Astrocyte (in vitro differentiated cells and primary cell): Measurements from ENCODE around the gene CA12. TPM values are rescaled to one million over a fixed set of nuclear protein-coding genes. Genes with fewer than 3 reads are reported as not detected.

ENCODE experiments used
- DNase-seq: peaks from one replicate; pipeline ENCODE4 v3.0.0-alpha.2; 2010; ENCODE audit warnings: low read depth
- FAIRE-seq: peaks from 2 replicates; lab custom pipeline; 2011; peaks lifted over from hg19 to GRCh38; lab: Jason Lieb, UNC
- H2AFZ ChIP-seq: 2 replicates; pipeline ENCODE4 v1.6.0; 2012; ENCODE audit warnings: low read depth, low read length, inconsistent platforms
- H3K27ac ChIP-seq: 2 replicates; pipeline ENCODE4 v1.5.1; 2011; ENCODE audit warnings: low read depth, low read length, inconsistent platforms
- H3K27me3 ChIP-seq: 2 replicates; pipeline ENCODE4 v1.6.0; 2011; ENCODE audit warnings: low read length, inconsistent platforms; ENCODE audit not compliant: insufficient read depth
- H3K36me3 ChIP-seq: 2 replicates; pipeline ENCODE4 v1.5.1; 2011; ENCODE audit warnings: low read length, inconsistent platforms; ENCODE audit not compliant: insufficient read depth
- H3K4me1 ChIP-seq: 2 replicates; pipeline ENCODE4 v1.5.1; 2011; ENCODE audit warnings: low read length, inconsistent platforms; ENCODE audit not compliant: insufficient read depth
- H3K4me2 ChIP-seq: 2 replicates; pipeline ENCODE4 v1.6.0; 2012; ENCODE audit warnings: low read length, inconsistent platforms
- H3K4me3 ChIP-seq: 2 replicates; pipeline ENCODE4 v1.5.1; 2011; ENCODE audit warnings: low read depth, mild to moderate bottlenecking, low read length, inconsistent platforms; ENCODE audit not compliant: insufficient read depth
- H3K79me2 ChIP-seq: 2 replicates; pipeline ENCODE4 v1.6.0; 2012; ENCODE audit warnings: mild to moderate bottlenecking, low read length, inconsistent platforms; ENCODE audit not compliant: insufficient read depth
- H3K9ac ChIP-seq: 2 replicates; pipeline ENCODE4 v1.6.0; 2012; ENCODE audit warnings: mild to moderate bottlenecking, low read length, inconsistent platforms
- H3K9me3 ChIP-seq: 2 replicates; pipeline ENCODE4 v1.5.1; 2012; ENCODE audit warnings: low read depth, mild to moderate bottlenecking, low read length, inconsistent platforms; ENCODE audit not compliant: insufficient read depth
- H4K20me1 ChIP-seq: 2 replicates; pipeline ENCODE4 v1.6.0; 2012; ENCODE audit warnings: low read length, inconsistent platforms; ENCODE audit not compliant: insufficient read depth
- H3K27ac Mint-ChIP-seq: one replicate; pipeline ENCODE4 v1.8.0; 2021; ENCODE audit warnings: mild to moderate bottlenecking, mixed read lengths; ENCODE audit not compliant: unreplicated experiment
- H3K27me3 Mint-ChIP-seq: one replicate; pipeline ENCODE4 v1.8.0; 2021; ENCODE audit warnings: low read depth, mixed read lengths; ENCODE audit not compliant: unreplicated experiment
- H3K36me3 Mint-ChIP-seq: one replicate; pipeline ENCODE4 v1.8.0; 2021; ENCODE audit warnings: low read depth, mixed read lengths; ENCODE audit not compliant: unreplicated experiment
- H3K4me1 Mint-ChIP-seq: one replicate; pipeline ENCODE4 v1.8.0; 2021; ENCODE audit warnings: low read depth, mixed read lengths; ENCODE audit not compliant: unreplicated experiment
- H3K4me3 Mint-ChIP-seq: one replicate; pipeline ENCODE4 v1.8.0; 2021; ENCODE audit warnings: mild to moderate bottlenecking, moderate library complexity, mixed read lengths; ENCODE audit not compliant: unreplicated experiment
- H3K9me3 Mint-ChIP-seq: one replicate; pipeline ENCODE4 v1.8.0; 2021; ENCODE audit warnings: mild to moderate bottlenecking, mixed read lengths; ENCODE audit not compliant: unreplicated experiment
- CTCF ChIP-seq: IDR thresholded peaks from 2 replicates; pipeline ENCODE4 v1.5.1; 2011; ENCODE audit warnings: low read depth, mild to moderate bottlenecking, inconsistent platforms, low read length, moderate library complexity; ENCODE audit not compliant: insufficient read depth
- EZH2 ChIP-seq: IDR thresholded peaks from 2 replicates; pipeline ENCODE4 v1.6.1; 2012; ENCODE audit warnings: mild to moderate bottlenecking, low read length, inconsistent platforms; ENCODE audit not compliant: insufficient read depth
- total RNA-seq: library from RNA; stranded (reverse); gene quantifications from 2 replicates; pipeline ENCODE4 v1.2.1, GENCODE V29; 2021

CA12 gene
- total RNA-seq, 1 donor from 2014 or later: 0.54 TPM

DNA sequence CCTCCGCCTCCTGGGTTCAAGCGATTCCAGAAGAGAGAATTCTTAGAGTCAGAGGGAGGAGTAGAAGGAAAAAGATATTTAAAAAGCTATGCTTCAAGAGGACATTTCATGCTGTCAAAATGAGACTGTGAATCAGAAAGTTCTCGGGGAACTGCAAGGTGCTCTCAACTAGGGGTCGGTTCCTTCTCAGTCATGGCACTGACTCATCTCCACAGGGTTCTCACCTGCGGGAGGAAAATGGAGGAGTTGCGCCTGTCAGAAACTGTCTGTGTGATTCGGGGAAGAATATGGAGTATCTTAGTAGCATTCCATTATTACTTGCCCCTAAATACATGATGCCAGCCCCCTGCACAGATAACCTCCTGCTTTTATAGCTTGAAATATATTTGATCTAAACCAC is 56.9 kb downstream of the CA12 start:
- Mint-ChIP-seq H3K4me3 (no peak overlapping the region), H3K9me3 (no peaks in the 10 kb centered on the region), H3K27me3 (peaks cover 34% of the 10 kb centered on the region), H3K36me3 (no peaks in the 10 kb centered on the region), H3K27ac (no peak overlapping the region), H3K4me1 (no peaks in the 10 kb centered on the region)
- H3K9ac ChIP-seq: no peak overlapping the region
- H3K9me3 ChIP-seq: no peaks in the 10 kb centered on the region
- no peak overlapping the region for H2AFZ ChIP-seq
- H3K4me2 ChIP-seq: no peak overlapping the region
- TF ChIP-seq CTCF: no peak
- no peak for TF ChIP-seq EZH2
- no peaks in the 10 kb centered on the region for H4K20me1 ChIP-seq
- H3K27ac ChIP-seq: no peak overlapping the region
- H3K27me3 ChIP-seq: no peaks in the 10 kb centered on the region
- H3K36me3 ChIP-seq: peaks cover 5% of the 10 kb centered on the region
- DNase-seq (no peak), FAIRE-seq (no peak)
- peaks cover 5% of the 10 kb centered on the region for H3K4me1 ChIP-seq
- no peaks in the 10 kb centered on the region for H3K79me2 ChIP-seq
- no peak overlapping the region for H3K4me3 ChIP-seq

DNA sequence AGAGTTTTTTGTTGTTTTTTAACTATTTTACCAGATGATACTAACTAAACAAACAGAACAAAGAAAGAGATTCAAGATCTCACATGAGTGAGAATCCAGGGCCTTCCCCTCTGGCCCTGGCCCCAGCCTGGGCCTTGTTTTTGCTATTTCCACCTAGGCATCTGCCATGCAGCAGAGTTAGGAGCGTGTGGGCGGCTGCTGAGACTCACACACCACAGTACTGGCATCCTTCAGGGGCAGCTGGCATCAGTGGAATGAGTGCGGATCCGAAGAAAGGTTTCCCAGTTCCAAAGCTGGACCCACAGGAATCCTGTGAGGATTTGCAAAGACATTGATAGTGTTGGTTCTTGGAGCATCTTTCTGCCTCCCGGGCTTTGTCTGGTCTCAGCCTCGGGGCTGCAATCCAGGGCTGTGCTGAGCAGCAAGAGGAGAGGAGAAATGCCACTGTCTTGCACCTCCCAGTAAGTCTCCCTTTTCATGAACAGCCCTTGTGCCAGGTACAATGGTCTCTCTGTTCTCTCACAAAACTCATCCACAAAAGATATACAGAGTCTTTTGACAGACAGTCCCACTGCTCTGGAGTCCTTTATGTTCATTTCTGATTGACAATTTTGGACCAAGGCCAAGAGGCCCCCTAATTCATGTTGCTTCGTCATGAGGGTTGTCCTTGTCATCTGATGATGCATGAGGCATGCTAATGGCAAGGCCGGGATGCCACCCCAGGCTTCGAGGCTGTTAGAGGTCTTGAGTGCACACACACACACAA is 57.7 kb downstream of the CA12 start:
- Mint-ChIP-seq H3K36me3 (no peaks in the 10 kb centered on the region), H3K9me3 (no peaks in the 10 kb centered on the region), H3K4me1 (no peaks in the 10 kb centered on the region), H3K4me3 (no peak overlapping the region), H3K27me3 (peaks cover 26% of the 10 kb centered on the region), H3K27ac (no peak overlapping the region)
- peaks cover 5% of the 10 kb centered on the region for H3K4me1 ChIP-seq
- H3K9me3 ChIP-seq: no peaks in the 10 kb centered on the region
- FAIRE-seq: no peak
- H3K36me3 ChIP-seq: peaks cover 5% of the 10 kb centered on the region
- no peaks in the 10 kb centered on the region for H3K27me3 ChIP-seq
- no peak overlapping the region for H3K4me3 ChIP-seq
- DNase-seq: no peak
- H3K9ac ChIP-seq: no peak overlapping the region
- H3K27ac ChIP-seq: no peak overlapping the region
- no peak overlapping the region for H2AFZ ChIP-seq
- H3K79me2 ChIP-seq: no peaks in the 10 kb centered on the region
- H3K4me2 ChIP-seq: no peak overlapping the region
- H4K20me1 ChIP-seq: no peaks in the 10 kb centered on the region
- TF ChIP-seq EZH2 (no peak), CTCF (no peak)

GRCh38 chr15:63322541-63322940 is 59.1 kb downstream of the CA12 start:
- Mint-ChIP-seq H3K27ac (no peak overlapping the region), H3K9me3 (no peaks in the 10 kb centered on the region), H3K27me3 (peaks cover 22% of the 10 kb centered on the region), H3K4me3 (no peak overlapping the region), H3K4me1 (no peaks in the 10 kb centered on the region), H3K36me3 (no peaks in the 10 kb centered on the region)
- DNase-seq (no peak), FAIRE-seq (no peak)
- no peak for TF ChIP-seq EZH2
- TF ChIP-seq CTCF: no peak
- no peak overlapping the region for H3K27ac ChIP-seq
- no peak overlapping the region for H3K9ac ChIP-seq
- H4K20me1 ChIP-seq: no peaks in the 10 kb centered on the region
- peak overlapping the region; percentile 5 for H2AFZ ChIP-seq
- H3K4me3 ChIP-seq: no peak overlapping the region
- H3K4me1 ChIP-seq: peaks cover 5% of the 10 kb centered on the region
- no peaks in the 10 kb centered on the region for H3K79me2 ChIP-seq
- H3K4me2 ChIP-seq: no peak overlapping the region
- H3K9me3 ChIP-seq: no peaks in the 10 kb centered on the region
- peaks cover 5% of the 10 kb centered on the region for H3K36me3 ChIP-seq
- no peaks in the 10 kb centered on the region for H3K27me3 ChIP-seq
